Embryonic facial prominence (tissue), 1 donor: ENCODE results near the gene MLXIP.

Source experiments
- DNase-seq: peaks from one replicate; pipeline ENCODE4 v3.0.0-alpha.2; 2016; ENCODE audit errors: extremely low spot score

The MLXIP gene

DNA sequence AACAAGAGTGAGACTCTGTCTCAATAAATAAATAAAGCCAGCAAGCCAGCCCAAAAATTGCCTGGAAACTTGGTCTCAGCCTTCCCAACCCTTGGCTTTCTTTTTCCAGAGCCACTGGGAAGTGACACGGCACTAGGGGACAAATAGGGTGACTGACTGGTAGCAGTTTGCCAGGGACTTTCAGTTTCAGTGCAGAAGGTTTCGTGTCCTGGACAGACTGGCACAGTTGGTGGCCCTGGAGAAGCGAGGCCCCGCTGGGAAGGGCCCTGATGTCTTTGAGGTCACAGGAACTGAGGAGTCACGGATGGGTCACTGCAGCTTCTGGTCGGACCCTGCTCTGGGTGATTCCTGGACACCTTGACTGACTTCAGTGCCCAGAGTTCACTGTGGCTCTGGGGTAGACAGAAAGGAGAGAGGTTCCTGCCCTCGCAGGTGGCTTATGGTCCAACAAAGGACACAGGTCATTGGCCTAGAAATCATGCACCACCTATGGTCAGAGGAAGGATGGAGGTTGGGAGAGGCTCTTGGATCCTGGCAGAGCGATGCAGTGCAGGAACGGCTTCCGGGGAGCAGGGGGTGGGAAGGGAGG lies 107.0 kb downstream of the MLXIP start:
- no peak for DNase-seq

DNA sequence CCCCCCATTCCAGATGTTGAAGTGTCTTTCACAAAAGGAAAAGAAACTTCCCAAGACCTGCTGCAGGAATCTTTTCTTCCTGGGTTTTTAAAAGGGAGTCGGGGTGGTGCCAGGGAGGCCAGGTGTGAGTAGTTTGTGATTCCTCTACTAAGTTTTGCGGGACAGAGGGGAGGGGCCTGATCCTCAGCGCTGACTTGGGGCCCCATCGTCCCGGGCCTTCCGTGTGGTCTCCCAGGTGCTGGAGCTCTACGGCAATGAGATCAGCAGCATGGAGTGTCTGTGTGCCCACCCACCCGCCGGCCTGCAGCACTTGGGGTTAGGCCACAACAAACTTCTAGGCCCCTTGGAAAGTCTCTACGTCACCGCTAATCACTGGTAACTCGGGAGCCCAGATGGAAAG lies 108.9 kb downstream of the MLXIP start:
- no peak for DNase-seq

DNA sequence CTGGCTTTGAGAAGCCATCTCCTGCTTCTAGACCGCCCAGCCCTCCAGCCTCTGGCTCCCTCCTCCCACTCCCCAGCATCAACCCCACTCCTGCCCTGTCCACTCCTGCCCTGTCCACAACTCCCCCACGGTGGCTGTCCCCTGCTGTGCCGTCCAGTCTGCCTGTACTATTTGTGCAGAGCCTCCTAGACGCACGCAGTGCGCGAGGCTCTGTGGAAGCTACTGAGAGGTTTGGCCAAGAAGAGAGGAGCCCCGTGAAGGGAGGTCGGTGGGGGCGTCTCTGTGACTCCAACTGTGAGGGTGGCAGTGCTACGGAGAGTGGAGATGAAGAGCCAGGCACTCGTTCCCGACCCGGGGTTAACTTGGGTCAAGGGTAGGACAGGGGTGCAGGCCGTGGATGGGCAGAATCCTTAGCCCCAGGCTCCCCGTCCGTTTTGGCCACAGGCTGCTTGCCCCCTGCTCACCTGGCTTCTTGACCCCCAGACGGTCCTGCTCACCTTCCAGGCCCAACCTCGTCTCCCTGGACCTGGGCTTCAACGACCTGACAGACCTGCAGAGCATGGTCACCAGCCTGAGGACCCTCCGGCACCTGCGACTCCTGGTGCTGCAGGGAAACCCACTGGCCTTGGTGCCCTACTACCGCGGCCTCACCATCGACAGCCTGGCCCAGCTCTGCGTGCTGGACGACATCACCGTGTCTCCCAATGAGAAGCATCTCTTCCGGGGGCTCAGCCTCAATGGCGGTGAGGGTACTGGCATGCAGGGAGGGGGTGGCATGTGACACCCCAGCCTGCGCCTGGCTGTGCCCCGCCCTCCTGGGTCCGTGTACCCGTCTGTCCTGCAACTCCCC lies 111.3 kb downstream of the MLXIP start:
- no peak for DNase-seq

DNA sequence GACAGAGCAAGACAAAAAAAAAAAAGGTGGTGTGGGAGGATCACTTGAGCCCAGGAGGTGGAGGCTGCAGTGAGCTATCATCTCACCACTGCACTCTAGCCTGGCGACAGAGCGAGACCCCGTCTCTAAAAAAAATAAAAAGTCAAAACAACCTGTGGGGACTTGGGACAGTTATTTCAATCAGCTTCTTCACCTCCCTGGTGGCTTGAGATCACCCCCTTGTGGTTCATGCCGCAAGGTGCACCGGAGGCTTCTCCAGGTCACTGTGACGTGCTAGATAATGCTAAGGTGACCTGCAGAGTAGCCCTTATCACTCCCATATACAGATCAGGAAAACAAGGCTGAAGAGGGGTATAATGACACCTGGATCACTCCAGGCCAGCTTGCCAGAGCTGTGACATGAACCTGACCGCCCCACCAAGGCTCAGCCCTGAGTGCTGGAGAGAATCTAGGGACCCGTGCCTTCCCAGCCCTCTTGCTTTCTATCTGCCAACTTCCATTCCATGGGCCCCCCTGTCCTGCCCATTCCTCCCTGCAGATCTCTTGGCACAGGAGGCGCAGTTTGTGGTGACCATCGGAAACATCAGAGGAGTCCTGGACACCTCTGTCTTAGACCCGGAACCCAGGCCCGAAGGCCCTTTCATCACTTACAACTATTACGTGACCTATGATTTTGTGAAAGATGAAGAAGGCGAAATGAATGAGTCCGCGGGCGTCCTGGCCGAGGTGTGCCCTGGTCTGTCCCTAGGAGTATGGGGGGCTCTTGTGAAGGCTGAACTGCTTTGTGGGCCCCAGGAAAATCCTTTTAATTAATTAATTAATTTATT lies 112.5 kb downstream of the MLXIP start:
- no peak for DNase-seq

DNA sequence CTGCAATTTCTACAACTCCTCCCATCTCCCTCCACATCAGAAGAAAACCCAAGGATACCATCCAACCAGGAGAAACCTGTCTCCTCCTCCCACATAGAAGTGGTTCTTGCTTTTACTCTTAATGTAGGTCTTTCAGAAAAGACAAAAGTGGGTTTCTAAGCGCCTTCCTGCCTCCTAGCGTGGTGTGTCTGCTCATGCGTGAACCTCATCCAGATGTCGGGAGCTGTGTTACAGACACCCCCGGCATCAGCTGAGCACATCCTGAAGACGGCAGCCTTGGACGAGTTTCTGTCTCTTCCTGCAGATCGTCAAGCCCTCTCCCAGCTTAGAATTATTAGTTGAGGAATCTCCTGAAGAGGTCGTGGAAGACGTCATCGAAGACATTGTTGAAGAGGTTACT lies 113.9 kb downstream of the MLXIP start:
- no peak for DNase-seq

DNA sequence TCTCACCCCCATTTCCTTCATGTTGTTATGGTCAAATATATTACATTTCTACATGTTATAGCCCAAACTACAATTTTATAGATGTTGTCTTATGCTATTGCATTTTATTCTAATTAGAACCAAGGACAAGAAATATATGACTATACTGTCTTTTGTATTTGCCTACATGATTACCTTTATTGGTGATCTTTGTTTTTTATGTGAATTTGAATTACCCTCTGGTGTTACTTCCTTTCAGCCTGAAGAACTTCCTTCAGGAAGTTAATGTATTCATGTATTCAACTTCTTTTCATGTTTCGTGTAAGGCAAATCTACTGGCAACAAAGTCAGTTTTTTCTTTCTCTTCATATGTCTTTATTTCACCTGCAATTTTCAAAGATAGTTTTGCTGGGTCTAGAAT lies 116.2 kb downstream of the MLXIP start:
- DNase-seq: no peak

DNA sequence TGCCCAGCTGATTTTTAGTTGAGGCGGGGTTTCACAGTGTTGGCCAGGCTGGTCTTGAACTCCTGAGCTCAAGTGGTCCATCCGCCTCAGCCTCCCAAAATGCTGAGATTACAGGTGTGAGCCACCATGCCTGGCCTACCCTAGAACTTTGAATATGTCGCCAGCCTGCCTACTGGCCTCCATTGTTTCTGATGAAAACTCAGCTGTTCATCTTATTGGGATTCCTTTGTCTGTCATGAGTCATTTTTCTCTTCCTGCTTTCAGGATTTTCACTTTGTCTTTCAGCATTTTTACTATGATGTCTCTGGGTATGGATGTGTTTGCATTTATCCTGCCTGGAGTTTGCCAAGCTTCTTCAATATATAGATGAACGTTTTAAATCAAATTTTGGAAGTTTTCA lies 116.8 kb downstream of the MLXIP start:
- no peak for DNase-seq
